Pulmonary artery endothelial cell (primary cell): ENCODE data around the gene KATNAL2. TPM values are rescaled to one million over a fixed set of nuclear protein-coding genes. Genes with fewer than 3 reads are reported as not detected.
A peak's percentile ranks its signal among the peaks of the same experiment; 100 is the strongest.

ENCODE experiments used
- DNase-seq: peaks from one replicate; pipeline ENCODE4 v3.0.0-alpha.2; 2011; ENCODE audit warnings: low read depth, low spot score
- total RNA-seq: library from RNA; depleted of rRNA; stranded (reverse); fragments of >200 nt; gene quantifications from 2 replicates; pipeline ENCODE4 v1.2.3, GENCODE V29; 2014

Gene KATNAL2
- total RNA-seq: 0.33 and 0.63 TPM in 2 replicates

- peak; percentile 22 for DNase-seq
Measured at GRCh38 chr18:46917108-46917802, at the start of gene KATNAL2, which contains the start of gene PIAS2. Gene KATNAL2, plus strand, starts transcription at chr18:46917602. Its CDS starts 29,271 bp downstream, at chr18:46946873. Gene PIAS2, minus strand, starts transcription at chr18:46917507. Its CDS starts 162 bp downstream, at chr18:46917345.

GRCh38 chr18:46868169-46868921 is 49.1 kb upstream of the KATNAL2 start:
- DNase-seq: no peak

GRCh38 chr18:46877329-46877987 is 39.9 kb upstream of the KATNAL2 start:
- DNase-seq: no peak

GRCh38 chr18:46883180-46883579 is 34.2 kb upstream of the KATNAL2 start:
- DNase-seq: no peak

GRCh38 chr18:46886893-46887292 is 30.5 kb upstream of the KATNAL2 start:
- no peak for DNase-seq

GRCh38 chr18:46888965-46889364 is 28.4 kb upstream of the KATNAL2 start:
- DNase-seq: no peak

GRCh38 chr18:46891742-46892214 is 25.6 kb upstream of the KATNAL2 start:
- no peak for DNase-seq

- DNase-seq: no peak
Measured at GRCh38 chr18:46892842-46893241, 24.6 kb upstream of the KATNAL2 start.

- DNase-seq: no peak
Measured at GRCh38 chr18:46893360-46893759, 24.0 kb upstream of the KATNAL2 start.

- no peak for DNase-seq
Measured at GRCh38 chr18:46894124-46894523, 23.3 kb upstream of the KATNAL2 start.

- DNase-seq: no peak
Measured at GRCh38 chr18:46899274-46899948, 18.0 kb upstream of the KATNAL2 start.

GRCh38 chr18:46903406-46903805 is 14.0 kb upstream of the KATNAL2 start:
- DNase-seq: no peak

GRCh38 chr18:46909497-46909896 is 7.9 kb upstream of the KATNAL2 start:
- DNase-seq: no peak

- DNase-seq: no peak
Measured at GRCh38 chr18:46910856-46911255, 6.5 kb upstream of the KATNAL2 start.

- no peak for DNase-seq
Measured at GRCh38 chr18:46915800-46916550, 1.4 kb upstream of the KATNAL2 start.

- no peak for DNase-seq
Measured at GRCh38 chr18:46916551-46917107, 773 bp upstream of the KATNAL2 start.

GRCh38 chr18:46917803-46918600 is 600 bp downstream of the KATNAL2 start:
- DNase-seq: no peak

- no peak for DNase-seq
Measured at GRCh38 chr18:46920067-46920466, 2.7 kb downstream of the KATNAL2 start.

GRCh38 chr18:46920653-46921052 is 3.3 kb downstream of the KATNAL2 start:
- no peak for DNase-seq
